GM19351 (cell line): ENCODE results near the gene ANO1.
"Not testable (repeated sequence)": the region's sequence is repeated elsewhere in the genome, so short reads cannot be mapped to it uniquely, and the experiment has no call there.

Experiments
- ATAC-seq: cut with Tn5 transposase; IDR thresholded peaks from one replicate; pipeline ENCODE4 v1.9.1; 2021; ENCODE audit warnings: mild to moderate bottlenecking, moderate library complexity; ENCODE audit not compliant: unreplicated experiment

ANO1 gene

GRCh38 chr11:70205049-70205725 is 127.1 kb downstream of the ANO1 start:
- no peak for ATAC-seq

- no peak for ATAC-seq
Observed at GRCh38 chr11:70205766-70206165, 127.6 kb downstream of the ANO1 start.

GRCh38 chr11:70206226-70206981 is 128.3 kb downstream of the ANO1 start:
- ATAC-seq, result no peak

DNA sequence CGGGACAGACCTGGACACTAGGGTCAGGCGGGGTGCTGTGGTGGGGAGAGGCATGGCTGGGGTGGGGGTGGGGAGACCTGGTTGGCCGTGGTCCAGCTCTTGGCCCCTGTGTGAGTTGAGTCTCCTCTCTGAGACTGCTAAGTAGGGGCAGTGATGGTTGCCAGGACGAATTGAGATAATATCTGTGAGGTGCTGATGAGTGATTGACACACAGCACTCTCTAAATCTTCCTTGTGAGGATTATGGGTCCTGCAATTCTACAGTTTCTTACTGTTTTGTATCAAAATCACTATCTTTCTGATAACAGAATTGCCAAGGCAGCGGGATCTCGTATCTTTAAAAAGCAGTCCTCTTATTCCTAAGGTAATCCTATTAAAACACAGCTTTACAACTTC is 128.9 kb downstream of the ANO1 start:
- no peak for ATAC-seq

- no peak for ATAC-seq
Observed at GRCh38 chr11:70207531-70208131, 129.5 kb downstream of the ANO1 start.

GRCh38 chr11:70209391-70209912 is 131.3 kb downstream of the ANO1 start:
- no peak for ATAC-seq

GRCh38 chr11:70210051-70210501 is 132.0 kb downstream of the ANO1 start:
- ATAC-seq, result no peak

DNA sequence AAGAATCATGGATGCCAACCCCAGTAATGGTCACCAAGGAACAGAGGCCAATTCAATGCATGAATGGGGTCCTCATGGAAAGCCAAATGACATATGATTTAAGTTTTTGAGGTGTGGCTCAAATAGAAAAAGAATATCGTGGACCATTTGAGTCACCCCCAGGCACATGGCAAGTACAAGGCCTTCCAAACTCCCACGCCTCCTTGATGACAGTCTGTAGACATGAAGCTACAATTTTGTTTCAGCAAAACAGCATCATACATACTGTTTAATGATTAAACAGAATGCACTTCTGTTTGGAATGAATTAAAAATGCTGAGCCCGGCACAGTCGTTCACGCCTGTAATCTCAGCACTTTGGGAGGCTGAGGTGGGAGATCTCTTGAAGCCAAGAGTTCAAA is 132.4 kb downstream of the ANO1 start:
- no peak for ATAC-seq

- no peak for ATAC-seq
Observed at GRCh38 chr11:70212227-70212811, 134.2 kb downstream of the ANO1 start.

DNA sequence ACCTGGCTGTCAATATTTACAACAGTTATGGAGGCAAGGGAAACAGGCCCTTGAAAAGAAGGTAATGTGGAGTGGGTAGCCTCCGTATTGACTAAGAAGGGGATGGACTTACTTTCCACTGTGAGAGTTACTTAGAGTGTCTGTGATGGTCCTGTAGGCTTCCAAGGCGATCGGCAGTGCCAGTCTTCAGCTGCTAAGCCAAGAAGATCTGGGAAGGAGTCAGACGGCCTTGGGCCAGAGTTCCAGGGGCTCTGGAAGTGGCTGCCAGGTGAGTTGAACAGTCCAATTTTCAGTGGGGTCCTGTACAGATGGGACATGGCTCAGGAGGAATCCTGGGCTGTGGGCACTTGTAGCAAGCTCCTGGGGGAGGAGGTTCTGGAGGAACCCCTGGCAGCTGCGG is 139.3 kb downstream of the ANO1 start:
- ATAC-seq, result not testable (repeated sequence)

- not testable (repeated sequence) for ATAC-seq
Observed at GRCh38 chr11:70218076-70218475, 140.0 kb downstream of the ANO1 start.

- no peak for ATAC-seq
Observed at GRCh38 chr11:70220136-70220535, 142.0 kb downstream of the ANO1 start.

- no peak for ATAC-seq
Observed at GRCh38 chr11:70220920-70221319, 142.8 kb downstream of the ANO1 start.

DNA sequence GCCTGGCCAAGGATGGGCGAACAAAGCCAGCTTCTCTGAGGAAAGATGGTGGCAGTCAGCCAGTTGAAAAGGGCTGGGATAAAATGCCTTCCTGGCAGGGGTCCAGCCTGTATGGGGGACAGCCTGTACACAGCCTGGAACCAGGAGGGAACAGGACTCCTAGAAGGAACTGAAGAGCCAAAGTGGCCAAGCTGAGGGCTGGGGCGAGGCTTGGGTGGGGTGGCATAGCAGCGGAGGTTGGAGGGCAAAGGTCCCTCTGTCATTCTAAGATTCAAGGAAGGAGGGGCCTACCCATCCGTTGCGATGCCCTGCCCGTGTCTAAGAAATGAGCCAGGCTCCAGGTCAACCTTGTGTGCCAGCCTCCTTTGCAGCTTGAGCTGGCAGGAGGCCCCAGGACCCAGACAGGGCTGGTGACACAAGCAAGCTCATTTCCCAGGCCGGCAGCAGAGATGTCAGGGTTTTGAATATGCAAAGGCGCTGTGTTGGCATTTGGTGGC is 147.6 kb downstream of the ANO1 start:
- ATAC-seq, result no peak

- no peak for ATAC-seq
Observed at GRCh38 chr11:70226183-70226582, 148.1 kb downstream of the ANO1 start.

DNA sequence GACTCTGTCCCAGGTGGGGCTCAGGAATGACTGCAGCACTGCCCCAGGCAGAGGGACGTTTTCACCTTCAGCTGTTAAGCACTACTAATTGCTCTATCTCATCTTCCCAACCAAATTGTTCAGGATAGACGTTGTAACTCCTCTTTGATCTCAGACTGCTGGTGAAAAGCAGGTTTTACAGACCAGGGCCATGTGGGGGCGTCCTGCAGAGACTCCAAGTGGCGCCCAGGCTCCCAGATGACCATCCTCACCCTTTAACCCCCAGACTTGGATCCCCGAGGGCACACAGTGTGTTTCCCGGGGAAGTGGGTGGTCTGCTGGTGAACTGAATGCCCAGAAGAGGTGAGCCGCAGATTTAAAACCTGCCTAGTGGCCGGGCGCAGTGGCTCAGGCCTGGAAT is 148.8 kb downstream of the ANO1 start:
- no peak for ATAC-seq

DNA sequence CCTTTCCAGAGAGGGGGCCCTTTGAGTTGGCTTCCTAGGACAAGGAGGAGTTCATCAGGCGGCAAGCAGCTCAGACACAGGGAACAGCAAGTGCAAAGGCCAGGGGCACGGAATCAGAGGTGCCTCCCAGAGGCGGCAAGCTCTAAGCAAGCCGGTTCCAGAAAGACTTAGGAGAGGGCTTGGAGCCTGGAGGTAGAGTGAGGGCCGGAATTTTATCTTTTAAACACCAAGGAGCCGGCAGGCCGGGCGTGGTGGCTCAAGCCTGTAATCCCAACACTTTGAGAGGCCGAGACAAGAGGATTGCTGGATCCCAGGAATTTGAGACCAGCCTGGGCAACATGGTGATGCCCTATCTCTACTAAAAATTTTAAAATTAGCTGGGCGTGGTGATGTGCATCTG is 151.6 kb downstream of the ANO1 start:
- no peak for ATAC-seq

GRCh38 chr11:70230151-70230839 is 152.2 kb downstream of the ANO1 start:
- ATAC-seq, result no peak

GRCh38 chr11:70230840-70231710 is 153.0 kb downstream of the ANO1 start:
- no peak for ATAC-seq

- ATAC-seq, result no peak
Observed at GRCh38 chr11:70233034-70233433, 154.9 kb downstream of the ANO1 start.
